ENCODE measurements around the gene MON1A.
"Not testable (repeated sequence)": the region's sequence is repeated elsewhere in the genome, so short reads cannot be mapped to it uniquely, and the experiment has no call there.

MON1A gene

DNA sequence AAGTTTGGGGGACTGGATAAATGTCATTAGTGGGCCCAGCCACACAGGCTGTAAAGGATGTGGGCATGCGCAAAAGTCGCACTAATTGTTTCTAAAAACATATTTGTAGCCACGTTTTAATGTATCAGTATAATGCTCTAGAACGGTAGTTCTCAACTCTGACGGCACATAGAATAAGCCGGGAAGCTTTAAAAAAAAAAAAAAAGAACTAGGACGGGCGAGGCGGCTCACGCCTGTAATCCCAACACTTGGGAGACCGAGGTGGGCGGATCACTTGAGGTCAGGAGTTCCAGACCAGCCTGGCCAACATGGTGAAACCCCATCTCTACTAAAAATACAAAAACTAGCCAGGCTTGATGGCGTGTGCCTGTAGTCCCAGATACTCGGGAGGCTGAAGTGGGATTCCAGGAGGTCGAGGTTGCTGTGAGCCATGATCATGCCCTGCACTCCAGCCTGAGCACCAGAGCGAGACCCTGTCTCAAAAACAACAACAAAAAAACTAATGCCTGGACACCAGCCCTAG is 618 bp upstream of the MON1A start:
- peak overlapping the region; percentile 91 for H3K4me3 ChIP-seq (ENCODE audit: low read depth, low read length)
- TF ChIP-seq, protein P1, sequence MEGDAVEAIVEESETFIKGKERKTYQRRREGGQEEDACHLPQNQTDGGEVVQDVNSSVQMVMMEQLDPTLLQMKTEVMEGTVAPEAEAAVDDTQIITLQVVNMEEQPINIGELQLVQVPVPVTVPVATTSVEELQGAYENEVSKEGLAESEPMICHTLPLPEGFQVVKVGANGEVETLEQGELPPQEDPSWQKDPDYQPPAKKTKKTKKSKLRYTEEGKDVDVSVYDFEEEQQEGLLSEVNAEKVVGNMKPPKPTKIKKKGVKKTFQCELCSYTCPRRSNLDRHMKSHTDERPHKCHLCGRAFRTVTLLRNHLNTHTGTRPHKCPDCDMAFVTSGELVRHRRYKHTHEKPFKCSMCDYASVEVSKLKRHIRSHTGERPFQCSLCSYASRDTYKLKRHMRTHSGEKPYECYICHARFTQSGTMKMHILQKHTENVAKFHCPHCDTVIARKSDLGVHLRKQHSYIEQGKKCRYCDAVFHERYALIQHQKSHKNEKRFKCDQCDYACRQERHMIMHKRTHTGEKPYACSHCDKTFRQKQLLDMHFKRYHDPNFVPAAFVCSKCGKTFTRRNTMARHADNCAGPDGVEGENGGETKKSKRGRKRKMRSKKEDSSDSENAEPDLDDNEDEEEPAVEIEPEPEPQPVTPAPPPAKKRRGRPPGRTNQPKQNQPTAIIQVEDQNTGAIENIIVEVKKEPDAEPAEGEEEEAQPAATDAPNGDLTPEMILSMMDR (IDR thresholded peaks at IDR 0.05; ENCODE audit: low read depth, low read length), result no peak

DNA sequence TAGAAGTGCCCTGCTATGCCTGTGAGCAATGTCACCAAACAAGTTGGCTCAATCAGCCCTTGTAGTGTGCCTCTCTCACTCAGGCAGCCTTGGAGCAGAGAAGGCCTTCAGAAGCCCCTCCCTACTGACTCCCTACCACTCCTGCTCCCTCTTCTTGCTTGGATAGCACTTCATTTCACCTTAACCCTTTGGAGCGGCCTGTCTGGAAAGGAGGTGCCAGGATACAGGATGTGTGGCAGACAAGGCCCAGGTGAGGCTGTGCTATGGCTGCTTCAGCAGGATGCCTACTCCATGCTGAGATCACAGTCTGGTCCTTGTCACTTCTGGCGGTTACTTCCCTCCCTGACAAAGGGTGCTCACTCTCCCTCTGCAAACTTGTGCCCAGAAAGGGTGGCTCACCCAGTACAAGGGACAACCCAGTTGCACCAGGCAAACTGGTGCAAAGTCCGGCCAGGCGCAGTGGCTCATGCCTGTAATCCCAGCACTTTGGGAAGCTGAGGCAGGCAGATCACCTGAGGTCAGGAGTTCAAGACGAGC is 1.1 kb downstream of the MON1A start:
- TF ChIP-seq, protein P1 (IDR thresholded peaks at IDR 0.05; ENCODE audit: low read depth, low read length), result no peak
- H3K4me3 ChIP-seq (ENCODE audit: low read depth, low read length), result peak overlapping the region; percentile 91; the same call in 1 of the 2 replicates

GRCh38 chr3:49927798-49928197 is 1.8 kb downstream of the MON1A start:
- H3K4me3 ChIP-seq (ENCODE audit: low read depth, low read length), result no peak overlapping the region
- TF ChIP-seq, protein P1 (IDR thresholded peaks at IDR 0.05; ENCODE audit: low read depth, low read length), result no peak

GRCh38 chr3:49926117-49926728 is 3.4 kb downstream of the MON1A start:
- H3K4me3 ChIP-seq (ENCODE audit: low read depth, low read length), result no peak overlapping the region
- TF ChIP-seq, protein P1 (IDR thresholded peaks at IDR 0.05; ENCODE audit: low read depth, low read length), result no peak

DNA sequence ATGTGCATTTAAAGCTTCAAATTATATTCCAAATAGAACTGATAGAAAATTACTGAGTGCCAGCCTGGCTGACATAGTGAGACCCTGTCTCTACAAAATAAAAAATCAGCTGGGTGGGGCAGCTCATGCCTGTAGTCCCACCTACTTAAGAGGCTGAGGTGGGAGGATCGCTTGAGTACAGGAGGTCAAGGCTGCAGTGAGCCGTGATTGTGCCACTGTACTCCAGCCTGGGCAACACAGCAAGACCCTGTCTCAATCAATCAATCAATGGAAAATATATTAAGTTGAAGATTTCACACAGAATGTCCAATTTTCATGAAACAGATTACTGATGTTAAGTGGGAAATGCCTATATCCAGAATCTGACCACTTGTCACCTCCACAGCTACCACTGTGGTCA is 4.1 kb downstream of the MON1A start:
- TF ChIP-seq, protein P1 (IDR thresholded peaks at IDR 0.05; ENCODE audit: low read depth, low read length), result no peak
- H3K4me3 ChIP-seq (ENCODE audit: low read depth, low read length), result no peak overlapping the region

DNA sequence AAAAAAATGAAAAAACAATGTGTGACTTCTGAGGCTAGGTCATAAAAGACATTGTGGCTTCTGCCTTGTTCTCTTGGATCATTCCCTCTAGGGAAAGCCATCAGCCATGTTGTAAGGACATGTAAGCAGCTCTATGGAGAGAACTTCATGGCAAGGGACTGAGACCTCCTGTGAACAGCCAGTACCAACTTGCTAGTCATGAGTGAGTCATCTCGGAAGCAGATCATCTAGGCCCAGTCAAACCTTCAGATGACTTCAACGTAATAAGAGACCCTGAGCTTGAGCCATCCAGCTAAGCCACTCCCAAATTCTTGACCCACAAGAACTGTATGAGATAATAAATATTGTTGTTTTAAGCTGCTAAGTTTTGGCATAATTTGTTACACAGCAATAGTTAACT is 4.9 kb downstream of the MON1A start:
- TF ChIP-seq, protein P1 (IDR thresholded peaks at IDR 0.05; ENCODE audit: low read depth, low read length), result no peak
- no peak overlapping the region for H3K4me3 ChIP-seq (ENCODE audit: low read depth, low read length)

DNA sequence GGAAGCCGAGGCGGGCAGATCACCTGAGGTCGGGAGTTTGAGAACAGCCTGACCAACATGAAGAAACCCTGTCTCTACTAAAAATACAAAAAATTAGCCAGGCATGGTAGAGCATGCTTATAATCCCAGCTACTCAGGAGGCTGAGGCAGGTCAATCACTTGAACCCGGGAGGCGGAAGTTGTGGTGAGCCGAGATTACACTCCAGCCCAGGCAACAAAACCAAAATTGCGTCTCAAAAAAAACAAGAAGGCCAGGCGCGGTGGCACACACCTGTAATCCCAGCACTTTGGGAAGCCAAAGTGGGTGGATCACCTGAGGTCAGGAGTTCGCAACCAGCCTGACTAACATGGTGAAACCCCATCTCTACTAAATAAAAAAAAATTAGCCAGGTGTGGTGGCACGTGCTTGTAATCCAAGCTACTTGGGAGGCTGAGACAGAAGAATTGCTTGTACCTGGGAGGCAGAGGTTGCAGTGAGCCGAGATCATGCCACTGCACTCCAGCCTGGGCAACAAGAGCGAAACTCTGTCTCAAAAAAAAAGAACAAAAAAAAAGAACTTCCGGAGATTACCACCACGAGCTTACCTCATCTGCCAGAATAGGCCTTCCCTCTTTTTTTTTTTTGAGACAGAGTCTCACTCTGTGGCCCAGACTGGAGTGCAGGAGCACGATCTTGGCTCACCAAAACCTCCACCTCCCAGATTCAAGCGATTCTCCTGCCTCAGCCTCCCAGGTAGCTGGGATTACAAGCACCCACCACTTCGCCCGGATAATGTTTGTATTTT is 11.6 kb downstream of the MON1A start:
- H3K4me3 ChIP-seq (ENCODE audit: low read depth, low read length), result not testable (repeated sequence)
